Measurements from ENCODE around the gene ARHGAP44.

ARHGAP44 gene

GRCh38 chr17:12990041-12990808 lies 200.9 kb downstream of the ARHGAP44 start:
- no peak for TF ChIP-seq CTCF (IDR thresholded peaks at IDR 0.05; ENCODE audit: borderline replicate concordance, insufficient read depth, low read depth, low read length)
- no peak overlapping the region for H3K4me3 ChIP-seq (ENCODE audit: low read depth, low read length)

DNA sequence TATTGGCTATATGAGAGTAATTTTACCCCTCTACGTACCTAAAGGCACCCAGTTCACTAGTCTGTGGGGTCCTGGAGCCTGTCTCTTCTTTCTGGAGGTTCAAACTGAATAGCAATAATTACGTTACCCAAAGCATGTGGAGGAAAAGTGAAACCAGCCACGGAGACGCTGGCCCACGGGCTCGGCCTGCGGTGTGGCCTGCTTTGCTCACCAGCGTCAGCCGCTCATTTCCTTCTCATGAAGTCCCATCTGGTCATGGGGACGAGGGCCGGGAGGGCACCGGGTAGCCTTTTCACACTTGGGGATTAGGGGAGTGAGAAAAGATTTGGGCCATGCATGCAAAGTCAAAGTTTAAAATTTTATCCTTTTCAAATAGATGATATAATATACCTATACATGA lies 201.6 kb downstream of the ARHGAP44 start:
- H3K4me3 ChIP-seq (ENCODE audit: low read depth, low read length), result no peak overlapping the region
- TF ChIP-seq CTCF (IDR thresholded peaks at IDR 0.05; ENCODE audit: borderline replicate concordance, insufficient read depth, low read depth, low read length), result no peak

GRCh38 chr17:12992676-12993075 lies 203.4 kb downstream of the ARHGAP44 start:
- H3K4me3 ChIP-seq (ENCODE audit: low read depth, low read length), result no peak overlapping the region
- no peak for TF ChIP-seq CTCF (IDR thresholded peaks at IDR 0.05; ENCODE audit: borderline replicate concordance, insufficient read depth, low read depth, low read length)

DNA sequence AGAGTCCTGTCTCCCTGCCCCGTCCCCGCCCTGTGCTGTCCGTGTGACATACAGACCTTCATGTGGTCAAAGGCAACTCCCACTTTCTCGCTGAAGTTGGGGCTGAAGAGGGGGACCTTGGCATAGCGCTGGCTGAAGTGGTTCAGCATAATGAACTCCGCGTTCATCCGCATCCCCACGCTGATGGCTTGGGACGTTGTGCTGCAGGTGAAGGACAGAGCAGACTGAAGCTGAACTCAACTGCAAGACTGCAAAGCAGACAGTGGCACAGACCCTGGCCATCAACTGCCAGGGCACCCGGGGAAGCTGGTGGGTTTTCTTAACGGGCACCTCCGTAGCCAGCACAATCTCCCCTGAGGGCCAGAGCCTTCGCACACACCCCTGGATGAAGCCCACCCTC lies 204.3 kb downstream of the ARHGAP44 start:
- TF ChIP-seq CTCF (IDR thresholded peaks at IDR 0.05; ENCODE audit: borderline replicate concordance, insufficient read depth, low read depth, low read length), result no peak
- no peak overlapping the region for H3K4me3 ChIP-seq (ENCODE audit: low read depth, low read length)

- TF ChIP-seq CTCF (IDR thresholded peaks at IDR 0.05; ENCODE audit: borderline replicate concordance, insufficient read depth, low read depth, low read length), result no peak
- no peak overlapping the region for H3K4me3 ChIP-seq (ENCODE audit: low read depth, low read length)
Measured at GRCh38 chr17:12994341-12995074, 205.2 kb downstream of the ARHGAP44 start.

GRCh38 chr17:12995106-12995895 lies 206.0 kb downstream of the ARHGAP44 start:
- no peak for TF ChIP-seq CTCF (IDR thresholded peaks at IDR 0.05; ENCODE audit: borderline replicate concordance, insufficient read depth, low read depth, low read length)
- no peak overlapping the region for H3K4me3 ChIP-seq (ENCODE audit: low read depth, low read length)
